A549 (cell line): ENCODE results near the gene TMEM135.

Experiments used
- CTCF ChIP-seq: fragments of >200 bp; sonication (Bioruptor Twin); formaldehyde crosslinking; IDR thresholded peaks from 3 replicates; pipeline ENCODE4 v1.5.1; 2016
- KDM1A ChIP-seq: fragments of 200-600 bp; sonication (generic); IDR thresholded peaks from 2 replicates; pipeline ENCODE4 v1.6.1; 2016; ENCODE audit warnings: low read depth, mild to moderate bottlenecking
- MAX ChIP-seq: IDR thresholded peaks from 2 replicates; pipeline ENCODE4 v1.6.1; 2012

- TF ChIP-seq MAX (no peak), KDM1A (no peak), CTCF (no peak)
Observed at GRCh38 chr11:87137711-87138110, 100.0 kb downstream of the TMEM135 start.
